ENCODE data around the gene TRPC4.

GRCh38 chr13:37706041-37706440 is 163.5 kb downstream of the TRPC4 start:
- TF ChIP-seq CTCF (IDR thresholded peaks at IDR 0.05) (no peak), POLR2AphosphoS5 (IDR thresholded peaks at IDR 0.05) (no peak), EP300 (IDR thresholded peaks at IDR 0.05) (no peak)
